Activated CD8-positive, alpha-beta T cell treated with anti-CD3 and anti-CD28 coated beads for 36 hours (primary cell): ENCODE measurements around the gene PTPRQ. TPM values are rescaled to one million over a fixed set of nuclear protein-coding genes. Genes with fewer than 3 reads are reported as not detected.

Experiments
- ATAC-seq: fragments of 200-7000 bp; cut with Tn5 transposase; one replicate; pipeline ENCODE4 v1.10.0; 2021; ENCODE audit warnings: mild to moderate bottlenecking, moderate library complexity
- CTCF ChIA-PET: fragments of 350-600 bp; sonication (Branson Sonifier 250); formaldehyde crosslinking; loops from one replicate; lab custom pipeline; 2021; ENCODE audit warnings: antibody characterized with exemption; lab: Charles Lee
- POLR2A ChIA-PET: fragments of 350-600 bp; sonication (Branson Sonifier 250); formaldehyde crosslinking; loops from one replicate; lab custom pipeline; 2021; ENCODE audit warnings: antibody characterized with exemption; lab: Charles Lee
- DNase-seq: peaks from one replicate; pipeline ENCODE4 v3.0.0-alpha.2; 2020
- H3K27ac Mint-ChIP-seq: one replicate; pipeline ENCODE4 v1.8.0; 2021; ENCODE audit warnings: mild to moderate bottlenecking, mixed read lengths
- H3K27me3 Mint-ChIP-seq: one replicate; pipeline ENCODE4 v1.8.0; 2021; ENCODE audit warnings: mixed read lengths
- H3K36me3 Mint-ChIP-seq: one replicate; pipeline ENCODE4 v1.8.0; 2021; ENCODE audit warnings: low read depth, mixed read lengths
- H3K4me1 Mint-ChIP-seq: one replicate; pipeline ENCODE4 v1.8.0; 2021; ENCODE audit warnings: low read depth, mixed read lengths
- H3K4me3 Mint-ChIP-seq: one replicate; pipeline ENCODE4 v1.8.0; 2021; ENCODE audit warnings: mild to moderate bottlenecking, moderate library complexity, mixed read lengths
- H3K9me3 Mint-ChIP-seq: one replicate; pipeline ENCODE4 v1.8.0; 2021; ENCODE audit warnings: mixed read lengths
- CTCF ChIP-seq: fragments of 200-600 bp; IDR thresholded peaks from one replicate; pipeline ENCODE4 v1.8.0; 2022; ENCODE audit warnings: antibody characterized with exemption, mild to moderate bottlenecking
- intact Hi-C: fragments of 100-400 bp; cut with micrococcal nuclease; formaldehyde crosslinking; loops from one replicate; pipeline ENCODE4 v1.10.0; 2022
- total RNA-seq, 2 experiments: library from RNA; stranded (reverse); gene quantifications; one replicate each; pipeline ENCODE4 v1.2.3, GENCODE V29; 2021

PTPRQ gene
- total RNA-seq, 2 experiments from 2014 or later = not detected

- TF ChIP-seq CTCF = no peak
- Mint-ChIP-seq H3K36me3 (no peaks in the 10 kb centered on the region), H3K9me3 (peaks cover 2% of the 10 kb centered on the region), H3K4me3 (no peak overlapping the region), H3K27me3 (peaks cover 30% of the 10 kb centered on the region), H3K27ac (no peak overlapping the region), H3K4me1 (no peaks in the 10 kb centered on the region)
- DNase-seq = no peak
- ChIA-PET CTCF (no interaction called here), POLR2A (no interaction called here)
- ATAC-seq = no peak
- intact Hi-C loops = no loop called here
Observed at GRCh38 chr12:80714846-80715245, 270.8 kb downstream of the PTPRQ start.

- peaks cover 2% of the 10 kb centered on the region for H3K9me3 Mint-ChIP-seq
- H3K4me3 Mint-ChIP-seq = no peak overlapping the region
- no peak for ATAC-seq
- intact Hi-C loops = no loop called here
- H3K4me1 Mint-ChIP-seq = no peaks in the 10 kb centered on the region
- H3K27ac Mint-ChIP-seq = no peak overlapping the region
- H3K36me3 Mint-ChIP-seq = no peaks in the 10 kb centered on the region
- ChIA-PET POLR2A (no interaction called here), CTCF (no interaction called here)
- no peak for DNase-seq
- peaks cover 22% of the 10 kb centered on the region for H3K27me3 Mint-ChIP-seq
- TF ChIP-seq CTCF = no peak
Observed at GRCh38 chr12:80715713-80716249, 271.7 kb downstream of the PTPRQ start.

DNA sequence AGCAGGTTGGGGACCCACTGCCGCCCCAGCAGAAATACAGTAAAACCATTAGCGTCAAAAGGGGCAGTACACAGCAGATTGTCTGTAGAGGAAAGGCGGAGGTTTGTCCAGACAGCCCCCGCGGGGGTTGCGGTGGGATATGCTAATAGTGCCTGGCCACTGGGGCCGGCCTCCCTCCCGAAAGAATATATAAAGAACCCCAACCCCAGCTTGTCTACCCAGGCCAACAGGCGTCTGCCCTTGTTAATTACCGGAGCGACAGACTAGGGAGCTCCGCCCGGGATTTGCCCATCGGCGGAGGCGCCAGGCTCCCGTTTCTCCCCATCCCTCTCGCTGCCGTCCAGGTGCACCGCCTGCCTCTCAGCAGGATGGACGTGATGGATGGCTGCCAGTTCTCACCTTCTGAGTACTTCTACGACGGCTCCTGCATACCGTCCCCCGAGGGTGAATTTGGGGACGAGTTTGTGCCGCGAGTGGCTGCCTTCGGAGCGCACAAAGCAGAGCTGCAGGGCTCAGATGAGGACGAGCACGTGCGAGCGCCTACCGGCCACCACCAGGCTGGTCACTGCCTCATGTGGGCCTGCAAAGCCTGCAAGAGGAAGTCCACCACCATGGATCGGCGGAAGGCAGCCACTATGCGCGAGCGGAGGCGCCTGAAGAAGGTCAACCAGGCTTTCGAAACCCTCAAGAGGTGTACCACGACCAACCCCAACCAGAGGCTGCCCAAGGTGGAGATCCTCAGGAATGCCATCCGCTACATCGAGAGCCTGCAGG lies 272.8 kb downstream of the PTPRQ start, which contains the start of gene MYF5:
Gene MYF5, plus strand, starts transcription at position 217 of the 774 bp plus-strand sequence. Its CDS starts 152 bp downstream, at position 369.
- no peak for ATAC-seq
- intact Hi-C loops = no loop called here
- Mint-ChIP-seq H3K27me3 (peaks cover 20% of the 10 kb centered on the region), H3K4me3 (no peak within 1 kb of the TSS), H3K36me3 (no peaks in the 10 kb centered on the region), H3K27ac (no peak within 1 kb of the TSS), H3K9me3 (peaks cover 2% of the 10 kb centered on the region), H3K4me1 (no peaks in the 10 kb centered on the region)
- no peak for TF ChIP-seq CTCF
- ChIA-PET POLR2A (no interaction called here), CTCF (no interaction called here)
- no peak for DNase-seq

DNA sequence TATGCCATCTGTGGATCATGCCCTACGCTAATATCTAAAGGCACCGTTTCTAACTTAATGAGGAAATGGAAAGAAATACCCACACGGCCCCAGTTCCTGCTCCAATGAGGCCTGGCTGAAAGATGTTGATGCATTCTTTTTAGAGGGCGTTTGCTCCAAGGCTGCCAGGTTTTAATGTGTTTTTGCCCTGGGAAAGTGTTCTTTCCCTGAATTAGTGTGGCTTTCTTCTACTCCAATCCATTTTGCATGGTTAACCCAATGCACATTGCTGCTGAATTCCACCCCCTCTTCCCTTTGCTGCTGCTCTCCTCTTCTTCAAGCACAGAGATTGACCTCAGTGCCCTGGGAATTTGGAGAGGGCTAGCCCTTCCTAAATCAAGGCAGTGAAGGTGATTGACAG lies 273.8 kb downstream of the PTPRQ start:
- no peak for TF ChIP-seq CTCF
- no peaks in the 10 kb centered on the region for H3K36me3 Mint-ChIP-seq
- peaks cover 2% of the 10 kb centered on the region for H3K9me3 Mint-ChIP-seq
- H3K27ac Mint-ChIP-seq = no peak overlapping the region
- ATAC-seq (no peak), DNase-seq (no peak)
- no peak overlapping the region for H3K4me3 Mint-ChIP-seq
- POLR2A ChIA-PET = no interaction called here
- H3K4me1 Mint-ChIP-seq = no peaks in the 10 kb centered on the region
- peaks cover 20% of the 10 kb centered on the region for H3K27me3 Mint-ChIP-seq
- intact Hi-C loops = no loop called here
- CTCF ChIA-PET = no interaction called here

DNA sequence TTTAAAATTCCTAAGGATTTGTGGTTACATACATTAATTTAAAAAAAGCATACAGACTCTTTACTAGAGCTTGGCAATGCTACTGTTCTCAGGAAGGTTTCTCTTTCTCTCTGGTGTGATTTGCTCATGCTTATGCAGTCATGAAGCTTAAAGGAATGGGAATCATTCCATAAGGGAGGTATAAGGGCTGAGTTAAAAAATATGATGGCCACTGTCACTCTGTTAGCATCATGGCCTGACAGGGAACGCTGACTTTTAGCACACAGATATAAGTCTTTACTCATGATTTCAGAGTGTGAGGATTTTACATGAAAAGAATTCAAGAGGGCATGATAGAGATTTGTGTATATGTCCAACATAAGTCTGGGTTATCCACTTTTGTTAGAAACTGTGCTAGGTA lies 276.5 kb downstream of the PTPRQ start:
- CTCF ChIA-PET = no interaction called here
- H3K27me3 Mint-ChIP-seq = peaks cover 6% of the 10 kb centered on the region
- H3K36me3 Mint-ChIP-seq = no peaks in the 10 kb centered on the region

More for the DNA sequence above, 276.5 kb downstream of the PTPRQ start:
- Mint-ChIP-seq H3K4me1 (no peaks in the 10 kb centered on the region), H3K4me3 (no peak overlapping the region), H3K27ac (no peak overlapping the region), H3K9me3 (peaks cover 2% of the 10 kb centered on the region)
- no peak for ATAC-seq
- POLR2A ChIA-PET = no interaction called here
- DNase-seq = no peak
- TF ChIP-seq CTCF = no peak
- intact Hi-C loops = no loop called here
